Stimulated activated CD8-positive, alpha-beta memory T cell treated with anti-CD3 and anti-CD28 coated beads, Interleukin-4, amount 100 ng/mL, for 48 hours (primary cell): ENCODE measurements around the gene HERC2.
"Not testable (repeated sequence)": the region's sequence is repeated elsewhere in the genome, so short reads cannot be mapped to it uniquely, and the experiment has no call there.

Experiments
- DNase-seq: peaks from one replicate; pipeline ENCODE4 v3.0.0-alpha.2; 2020

The HERC2 gene

GRCh38 chr15:28274635-28275034 lies 47.3 kb downstream of the HERC2 start:
- DNase-seq = no peak

GRCh38 chr15:28273873-28274610 lies 47.9 kb downstream of the HERC2 start:
- DNase-seq = no peak

GRCh38 chr15:28273468-28273867 lies 48.5 kb downstream of the HERC2 start:
- no peak for DNase-seq

- DNase-seq = no peak
These were observed 49.4 kb downstream of the HERC2 start for GRCh38 chr15:28272587-28272986.

GRCh38 chr15:28271697-28272260 lies 50.2 kb downstream of the HERC2 start:
- DNase-seq = no peak

- DNase-seq = no peak
These were observed 52.9 kb downstream of the HERC2 start for GRCh38 chr15:28269097-28269496.

GRCh38 chr15:28267727-28268126 lies 54.3 kb downstream of the HERC2 start:
- DNase-seq = no peak

GRCh38 chr15:28265334-28266019 lies 56.5 kb downstream of the HERC2 start:
- no peak for DNase-seq

GRCh38 chr15:28264166-28264565 lies 57.8 kb downstream of the HERC2 start:
- DNase-seq = no peak

GRCh38 chr15:28262438-28262837 lies 59.5 kb downstream of the HERC2 start:
- DNase-seq = no peak

GRCh38 chr15:28260722-28261121 lies 61.3 kb downstream of the HERC2 start:
- DNase-seq = no peak

- no peak for DNase-seq
These were observed 61.7 kb downstream of the HERC2 start for GRCh38 chr15:28260317-28260716.

- no peak for DNase-seq
These were observed 66.0 kb downstream of the HERC2 start for GRCh38 chr15:28255965-28256364.

- DNase-seq = no peak
These were observed 69.1 kb downstream of the HERC2 start for GRCh38 chr15:28252831-28253230.

- DNase-seq = no peak
These were observed 75.4 kb downstream of the HERC2 start for GRCh38 chr15:28246605-28247004.

GRCh38 chr15:28243901-28244300 lies 78.1 kb downstream of the HERC2 start:
- DNase-seq = no peak

- DNase-seq = no peak
These were observed 78.6 kb downstream of the HERC2 start for GRCh38 chr15:28243399-28243798.

GRCh38 chr15:28238296-28238695 lies 83.7 kb downstream of the HERC2 start:
- DNase-seq = not testable (repeated sequence)

- not testable (repeated sequence) for DNase-seq
These were observed 90.2 kb downstream of the HERC2 start for GRCh38 chr15:28231743-28232142.

- not testable (repeated sequence) for DNase-seq
These were observed 90.6 kb downstream of the HERC2 start for GRCh38 chr15:28231336-28231735.

- not testable (repeated sequence) for DNase-seq
These were observed 92.9 kb downstream of the HERC2 start for GRCh38 chr15:28228990-28229640.

- no peak for DNase-seq
These were observed 93.9 kb downstream of the HERC2 start for GRCh38 chr15:28228096-28228495.

GRCh38 chr15:28227303-28227702 lies 94.7 kb downstream of the HERC2 start:
- not testable (repeated sequence) for DNase-seq

- DNase-seq = not testable (repeated sequence)
These were observed 99.4 kb downstream of the HERC2 start for GRCh38 chr15:28222612-28223011.
